ENCODE data around the gene SCYGR5.
"Not testable (repeated sequence)": the region's sequence is repeated elsewhere in the genome, so short reads cannot be mapped to it uniquely, and the experiment has no call there.

The SCYGR5 gene

GRCh38 chr2:227673620-227674019, 7.0 kb downstream of the SCYGR5 start:
- DNase-seq (ENCODE audit: low spot score): not testable (repeated sequence)

- DNase-seq (ENCODE audit: low spot score): no peak
These were observed 7.9 kb downstream of the SCYGR5 start for GRCh38 chr2:227674485-227674884.

- DNase-seq (ENCODE audit: low spot score): no peak
These were observed 11.3 kb downstream of the SCYGR5 start for GRCh38 chr2:227677928-227678327.

- no peak for DNase-seq (ENCODE audit: low spot score)
These were observed 17.7 kb downstream of the SCYGR5 start for GRCh38 chr2:227684258-227684657.

- no peak for DNase-seq (ENCODE audit: low spot score)
These were observed 20.6 kb downstream of the SCYGR5 start for GRCh38 chr2:227687189-227687588.

- DNase-seq (ENCODE audit: low spot score): no peak
These were observed 30.5 kb downstream of the SCYGR5 start for GRCh38 chr2:227696990-227697679.

GRCh38 chr2:227701556-227701955, 35.0 kb downstream of the SCYGR5 start:
- DNase-seq (ENCODE audit: low spot score): no peak

- DNase-seq (ENCODE audit: low spot score): peak; percentile 52
These were observed 36.7 kb downstream of the SCYGR5 start for GRCh38 chr2:227703280-227703732.

- no peak for DNase-seq (ENCODE audit: low spot score)
These were observed 37.4 kb downstream of the SCYGR5 start for GRCh38 chr2:227703961-227704360.

GRCh38 chr2:227706859-227707258, 40.3 kb downstream of the SCYGR5 start:
- DNase-seq (ENCODE audit: low spot score): no peak

- no peak for DNase-seq (ENCODE audit: low spot score)
These were observed 40.8 kb downstream of the SCYGR5 start for GRCh38 chr2:227707390-227707789.

GRCh38 chr2:227710986-227711385, 44.4 kb downstream of the SCYGR5 start:
- no peak for DNase-seq (ENCODE audit: low spot score)

- DNase-seq (ENCODE audit: low spot score): no peak
These were observed 46.7 kb downstream of the SCYGR5 start for GRCh38 chr2:227713291-227713690.

GRCh38 chr2:227716501-227716900, 49.9 kb downstream of the SCYGR5 start:
- DNase-seq (ENCODE audit: low spot score): no peak

Measured in HuH-7.5 (cell line).